Stimulated activated CD8-positive, alpha-beta memory T cell treated with anti-CD3 and anti-CD28 coated beads, Interleukin-4, amount 100 ng/mL, for 1 hour (primary cell): ENCODE data around the gene POMT1.
"Not testable (repeated sequence)": the region's sequence is repeated elsewhere in the genome, so short reads cannot be mapped to it uniquely, and the experiment has no call there.

Experiments
- DNase-seq, 2 donors: peaks; one replicate each; pipeline ENCODE4 v3.0.0-alpha.2; 2020; ENCODE audit warnings: low read depth in 2 of 2, low spot score in 1 of 2

POMT1 gene

GRCh38 chr9:131502781-131503625 is at the start of gene POMT1:
TSS of gene POMT1 (plus strand) at chr9:131502918. CDS start at chr9:131504219, 1,301 bp downstream.
- DNase-seq = peak; percentile 49 to 73

DNA sequence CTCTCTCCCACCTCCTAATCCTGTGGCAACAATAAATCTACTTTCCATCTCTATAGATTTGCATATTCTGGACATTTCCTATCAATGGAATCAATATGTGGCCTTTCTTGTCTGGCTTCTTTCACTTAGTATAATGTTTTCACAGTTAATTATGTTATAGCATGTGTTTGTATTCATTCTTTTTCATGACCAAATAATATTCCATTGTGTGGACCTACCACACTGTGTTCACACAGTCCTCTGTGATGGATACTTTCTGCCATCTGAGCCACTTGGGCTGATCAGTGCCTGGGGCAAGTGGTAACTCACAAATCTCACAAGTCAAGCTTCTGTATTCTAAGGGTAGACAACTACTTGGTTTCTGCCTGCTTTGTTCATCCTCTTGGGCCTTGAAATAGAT is 48.7 kb upstream of the POMT1 start:
- DNase-seq = no peak

DNA sequence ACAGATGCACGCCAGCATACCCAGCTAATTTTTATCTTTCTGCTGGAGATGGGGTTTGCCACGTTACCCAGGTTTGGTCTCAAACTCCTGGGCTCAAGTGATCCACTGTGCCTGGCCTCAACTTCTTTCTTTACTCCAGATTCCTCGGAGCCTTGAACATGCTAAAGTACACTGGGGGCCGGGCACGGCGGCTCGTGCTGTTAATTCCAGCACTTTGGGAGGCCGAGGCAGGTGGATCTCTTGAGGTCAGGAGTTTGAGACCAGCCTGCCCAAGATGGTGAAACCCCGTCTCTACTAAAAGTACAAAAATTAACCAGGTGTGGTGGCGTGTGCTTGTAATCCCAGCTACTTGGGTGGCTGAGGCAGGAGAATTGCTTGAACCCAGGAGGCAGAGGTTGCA is 47.1 kb upstream of the POMT1 start:
- not testable (repeated sequence) for DNase-seq

DNA sequence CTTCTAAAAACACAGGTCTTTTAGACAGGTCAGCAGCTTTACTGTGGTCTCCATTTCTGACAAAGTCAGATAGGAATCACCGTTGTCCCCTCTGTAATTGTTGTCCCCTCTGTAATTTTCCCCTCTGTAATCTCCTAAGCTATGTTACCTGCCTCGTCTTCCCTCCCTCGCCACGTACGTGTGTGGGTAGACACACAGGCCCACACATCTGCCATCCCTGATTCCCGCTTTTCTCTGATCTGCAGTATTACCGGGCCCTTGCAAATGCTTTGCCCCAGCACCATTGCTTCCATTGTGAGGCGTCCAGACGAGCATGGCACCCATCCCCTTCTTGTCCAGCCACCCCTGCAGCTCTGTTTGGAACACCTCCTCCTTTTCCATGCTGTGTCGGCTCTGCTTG is 45.0 kb upstream of the POMT1 start:
- DNase-seq = no peak

GRCh38 chr9:131459056-131459455 is 43.7 kb upstream of the POMT1 start:
- DNase-seq = no peak

- DNase-seq = no peak
These were observed 41.6 kb upstream of the POMT1 start for GRCh38 chr9:131461166-131461565.

- no peak for DNase-seq
These were observed 38.2 kb upstream of the POMT1 start for GRCh38 chr9:131464354-131465000.

GRCh38 chr9:131465401-131465800 is 37.3 kb upstream of the POMT1 start:
- no peak for DNase-seq

DNA sequence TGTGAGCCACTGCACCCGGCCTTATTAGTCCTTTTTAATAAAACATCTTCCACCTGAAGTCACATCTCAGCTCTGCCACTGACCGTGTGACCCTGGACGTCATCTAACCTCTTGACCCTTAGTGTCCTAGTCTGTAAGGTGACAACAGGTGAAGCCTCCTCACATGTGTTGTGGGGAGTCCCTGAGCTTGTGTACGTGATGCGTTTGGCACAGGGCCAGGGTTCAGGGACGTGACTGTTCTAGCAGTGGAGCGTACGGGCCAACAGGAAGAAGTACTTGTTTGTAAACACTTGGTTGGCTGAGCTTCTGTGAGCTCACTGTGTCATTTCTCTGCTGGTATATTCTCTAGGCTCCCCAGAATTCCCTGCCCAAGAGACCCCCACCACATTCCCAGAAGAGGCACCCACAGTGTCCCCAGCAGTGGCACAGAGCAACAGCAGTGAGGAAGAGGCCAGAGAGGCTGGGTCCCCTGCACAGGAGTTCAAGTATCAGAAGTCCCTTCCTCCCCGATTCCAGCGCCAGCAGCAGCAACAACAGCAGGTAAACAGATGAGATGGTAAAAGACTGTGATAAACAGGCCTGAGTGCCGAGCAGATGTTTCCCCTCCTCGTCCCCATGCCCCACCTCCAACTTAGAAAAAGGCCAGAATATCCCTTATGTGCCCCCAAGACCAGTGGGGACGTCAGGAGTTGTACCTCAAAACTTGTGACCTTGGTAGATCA is 35.3 kb upstream of the POMT1 start:
- DNase-seq = no peak

DNA sequence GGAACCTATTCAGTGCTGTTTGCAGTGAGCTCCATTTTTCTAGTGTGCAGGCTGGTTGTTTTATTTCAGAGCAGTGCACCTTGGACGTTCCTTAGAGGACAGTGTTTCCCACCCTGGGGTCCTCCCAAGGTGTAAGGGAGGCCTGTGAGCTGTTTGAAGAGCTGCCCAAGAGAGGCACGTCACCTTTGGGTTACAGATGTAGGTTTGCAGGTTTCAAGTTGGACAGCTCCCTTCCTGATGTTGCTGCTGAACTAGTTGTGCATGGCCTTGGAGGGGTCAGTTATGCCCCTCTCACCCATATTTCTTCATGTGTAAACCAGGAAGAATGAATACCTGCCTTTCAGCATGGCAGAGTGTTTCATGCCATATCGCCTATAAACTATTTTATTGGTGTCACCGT is 34.7 kb upstream of the POMT1 start:
- no peak for DNase-seq

GRCh38 chr9:131469356-131469755 is 33.4 kb upstream of the POMT1 start:
- no peak for DNase-seq

- no peak for DNase-seq
These were observed 32.8 kb upstream of the POMT1 start for GRCh38 chr9:131469951-131470350.

- no peak for DNase-seq
These were observed 32.1 kb upstream of the POMT1 start for GRCh38 chr9:131470581-131470991.

- DNase-seq = not testable (repeated sequence)
These were observed 30.6 kb upstream of the POMT1 start for GRCh38 chr9:131472085-131472484.

DNA sequence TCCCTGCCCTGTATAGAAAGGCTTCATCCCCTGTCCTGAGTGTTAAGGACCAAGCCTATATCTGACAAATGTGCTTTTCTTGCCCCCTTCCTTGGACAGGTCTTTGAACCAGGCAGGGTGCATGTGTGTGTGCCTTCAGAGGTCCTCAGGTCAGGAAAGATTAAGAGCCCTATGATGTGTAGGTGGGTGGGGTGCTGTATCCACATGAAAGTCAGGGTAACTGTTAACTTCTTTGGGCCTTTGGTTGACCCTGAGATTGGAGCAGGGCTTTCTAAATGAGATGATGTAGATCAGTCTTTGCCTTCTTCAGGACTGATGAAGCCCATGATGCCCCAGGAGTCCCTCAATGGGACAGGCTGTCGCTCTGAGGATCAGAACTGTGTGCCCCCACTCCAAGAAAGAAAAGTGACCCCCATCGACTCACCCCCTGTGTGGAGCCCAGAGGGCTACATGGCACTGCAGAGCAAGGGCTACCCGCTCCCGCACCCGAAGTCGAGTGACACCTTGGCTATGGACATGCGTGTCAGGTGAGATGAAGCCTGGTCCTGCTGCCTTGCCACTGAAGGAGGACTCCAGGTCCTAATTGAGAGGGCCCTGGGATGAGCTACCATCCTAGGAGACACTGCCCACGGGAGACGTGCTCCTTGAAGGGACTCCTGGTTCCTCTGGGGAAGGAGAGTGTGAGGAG is 29.4 kb upstream of the POMT1 start:
- no peak for DNase-seq

GRCh38 chr9:131473891-131474290 is 28.8 kb upstream of the POMT1 start:
- DNase-seq = no peak

DNA sequence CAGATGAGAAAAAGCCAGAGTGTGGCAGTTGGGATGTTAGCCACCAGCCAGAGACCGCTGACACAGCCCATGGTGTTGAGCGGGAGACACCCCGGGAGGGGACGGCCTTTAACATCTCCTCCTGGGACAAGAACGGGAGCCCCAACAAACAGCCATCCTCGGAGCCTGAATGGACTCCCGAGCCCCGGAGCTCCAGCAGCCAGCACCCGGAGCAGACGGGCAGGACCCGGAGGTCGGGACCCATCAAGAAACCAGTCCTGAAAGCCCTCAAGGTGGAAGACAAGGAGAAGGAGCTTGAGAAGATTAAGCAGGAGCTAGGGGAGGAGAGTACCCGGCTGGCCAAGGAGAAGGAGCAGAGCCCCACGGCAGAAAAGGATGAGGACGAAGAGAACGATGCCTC is 28.0 kb upstream of the POMT1 start:
- no peak for DNase-seq

- no peak for DNase-seq
These were observed 27.4 kb upstream of the POMT1 start for GRCh38 chr9:131475111-131475955.

- no peak for DNase-seq
These were observed 26.6 kb upstream of the POMT1 start for GRCh38 chr9:131475956-131476776.
